ENCODE results near the gene TNK2.

- TF ChIP-seq GATA2 (IDR thresholded peaks at IDR 0.05; ENCODE audit: low read depth, low read length) (no peak), GATA3 (IDR thresholded peaks at IDR 0.05; ENCODE audit: low read depth, low read length) (no peak)
These were observed 52.6 kb downstream of the TNK2 start for GRCh38 chr3:195855471-195856409.
